Measurements from ENCODE around the gene ADIPOR2. TPM values are rescaled to one million over a fixed set of nuclear protein-coding genes. Genes with fewer than 3 reads are reported as not detected.

ADIPOR2 gene
- total and polyA plus RNA-seq, 10 of the 15 experiments (the other 5 are each of a cell fraction or from before 2014, with no cell fraction given): 8.6 to 65.0 (median 38.0) TPM

- RAD21 ChIA-PET (ENCODE audit: unreplicated experiment): interaction anchor here (0.6 to 1.4 kb wide), 2 partner anchors 133 to 153 kb away, joined by 5 to 6 read pairs; no protein-coding TSS in a partner anchor
- 81% methylated on average over 15 of the region's 15 CpGs for WGBS (ENCODE audit: insufficient coverage, insufficient replicate concordance, low lambda C conversion rate, missing lambda C conversion rate)
- no peak for FAIRE-seq
- CTCF ChIA-PET: no interaction called here
- H3K4me2 ChIP-seq (ENCODE audit: control insufficient read depth, insufficient read depth): no peak overlapping the region
- SMC1A ChIA-PET (ENCODE audit: uncharacterized antibody, unreplicated experiment): no interaction called here
- H2AFZ ChIP-seq (ENCODE audit: control insufficient read depth, low read depth, low read length): no peak overlapping the region
- BruUV-seq (replicated peaks): no TSS peak
- H3K36me3 ChIP-seq (ENCODE audit: control insufficient read depth in 2 of 2, insufficient read depth in 2 of 2, low read length in 1 of 2): no peaks in the 10 kb centered on the region
- no peak for ATAC-seq
- DNase-seq (ENCODE audit: low read depth, low spot score): no peak
- peaks cover 3% of the 10 kb centered on the region; the same call in 1 of the 2 replicates for H3K4me1 ChIP-seq (ENCODE audit: control insufficient read depth, insufficient read depth, low read length)
- no peaks in the 10 kb centered on the region for H3K9me3 ChIP-seq (replicated peaks; ENCODE audit: control insufficient read depth, insufficient read depth, low read length)
- intact Hi-C loops (cut with micrococcal nuclease; ENCODE audit: unreplicated experiment): no loop called here
- H3K27me3 ChIP-seq (replicated peaks in 1 of 2; ENCODE audit: control insufficient read depth in 2 of 2, insufficient read depth in 2 of 2, low read length in 1 of 2): no peaks in the 10 kb centered on the region
- POLR2A ChIA-PET: interaction anchor here (0.5 kb wide), 1 partner anchor 126 kb away, joined by 4 read pairs; no protein-coding TSS in a partner anchor
- H3K27ac ChIP-seq (ENCODE audit: control insufficient read depth, insufficient read depth): no peak overlapping the region
- in situ Hi-C loops (cut with MboI): no loop called here
- no peak overlapping the region for H3K4me3 ChIP-seq
- no peaks in the 10 kb centered on the region for H3K79me2 ChIP-seq (ENCODE audit: control insufficient read depth, insufficient read depth, low read length)
- H4K20me1 ChIP-seq (ENCODE audit: control insufficient read depth, insufficient read depth): no peaks in the 10 kb centered on the region
- H3K9ac ChIP-seq (ENCODE audit: control insufficient read depth, insufficient read depth, low read length): no peak overlapping the region
- TF ChIP-seq CBX5 (IDR thresholded peaks at IDR 0.05; ENCODE audit: low read depth) (no peak), JUND (IDR thresholded peaks at IDR 0.05; ENCODE audit: low read depth, low read length) (no peak), ATF2 (IDR thresholded peaks at IDR 0.05; ENCODE audit: low read length) (no peak), E2F4 (IDR thresholded peaks at IDR 0.05; ENCODE audit: low read depth, low read length) (no peak), ATF3 (IDR thresholded peaks at IDR 0.05; ENCODE audit: borderline replicate concordance, extremely low read depth, low read depth, low read length) (no peak), ZBTB11 (CRISPR knock-in tag; IDR thresholded peaks at IDR 0.05) (no peak), CBFB (IDR thresholded peaks at IDR 0.05; ENCODE audit: low read depth) (no peak), CEBPB (IDR thresholded peaks at IDR 0.05; ENCODE audit: borderline replicate concordance in 1 of 2, low read depth in 2 of 2, low read length in 2 of 2) (no peak), CREM (IDR thresholded peaks at IDR 0.05; ENCODE audit: low read depth) (no peak), SMC3 (IDR thresholded peaks at IDR 0.05; ENCODE audit: borderline replicate concordance, low read length) (no peak), NR2F1 (conservative IDR thresholded peaks at IDR 0.05) (no peak), NFXL1 (IDR thresholded peaks at IDR 0.05; ENCODE audit: borderline replicate concordance) (no peak), CHD4 (IDR thresholded peaks at IDR 0.05) (no peak), E4F1 (IDR thresholded peaks at IDR 0.05; ENCODE audit: borderline replicate concordance, partially characterized antibody) (no peak)
Measured at GRCh38 chr12:1807087-1807860, 116.4 kb downstream of the ADIPOR2 start.

All from GM12878 (cell line).